ENCODE data around the gene CLDN24.

CLDN24 gene

GRCh38 chr4:183272384-183272783 is 49.8 kb downstream of the CLDN24 start:
- DNase-seq = no peak

All from stimulated activated CD4-positive, alpha-beta T cell treated with anti-CD3 and anti-CD28 coated beads, Interleukin-4, amount 100 ng/mL, for 1 hour (primary cell).